LHCN-M2 (cell line): ENCODE data around the gene TJP3. TPM values are rescaled to one million over a fixed set of nuclear protein-coding genes. Genes with fewer than 3 reads are reported as not detected.

ENCODE experiments used
- DNase-seq: peaks from one replicate; pipeline ENCODE4 v3.0.0-alpha.2; 2012; ENCODE audit warnings: low read depth
- total RNA-seq: library from RNA; depleted of rRNA; stranded (reverse); fragments of >200 nt; gene quantifications from 2 replicates; pipeline ENCODE4 v1.2.3, GENCODE V29; 2014

The TJP3 gene
- total RNA-seq, 1 experiment from 2014 or later, result not detected

- DNase-seq, result no peak
Observed at GRCh38 chr19:3768015-3768747, 60.0 kb downstream of the TJP3 start.

- no peak for DNase-seq
Observed at GRCh38 chr19:3768748-3769099, 60.5 kb downstream of the TJP3 start.

DNA sequence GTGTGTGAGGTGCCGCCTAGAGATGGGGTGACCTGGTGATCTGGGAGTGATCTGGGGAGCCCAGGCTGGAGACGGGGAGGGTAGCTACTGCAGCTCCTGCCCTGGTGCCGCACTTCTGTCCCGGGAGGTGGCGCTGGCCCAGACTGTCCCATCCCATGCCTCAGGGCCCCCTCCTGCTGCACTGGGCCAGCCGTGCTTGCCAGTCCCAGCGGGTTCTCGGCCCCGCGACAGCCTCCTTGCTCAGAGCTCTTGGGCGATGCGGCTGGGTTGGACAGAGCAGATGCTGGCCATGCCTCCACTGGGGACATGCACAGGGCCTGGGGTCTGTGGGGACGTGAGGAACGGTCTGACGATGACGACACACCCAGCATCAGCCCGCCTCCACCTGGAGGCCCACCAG, 61.3 kb downstream of the TJP3 start:
- DNase-seq, result no peak

DNA sequence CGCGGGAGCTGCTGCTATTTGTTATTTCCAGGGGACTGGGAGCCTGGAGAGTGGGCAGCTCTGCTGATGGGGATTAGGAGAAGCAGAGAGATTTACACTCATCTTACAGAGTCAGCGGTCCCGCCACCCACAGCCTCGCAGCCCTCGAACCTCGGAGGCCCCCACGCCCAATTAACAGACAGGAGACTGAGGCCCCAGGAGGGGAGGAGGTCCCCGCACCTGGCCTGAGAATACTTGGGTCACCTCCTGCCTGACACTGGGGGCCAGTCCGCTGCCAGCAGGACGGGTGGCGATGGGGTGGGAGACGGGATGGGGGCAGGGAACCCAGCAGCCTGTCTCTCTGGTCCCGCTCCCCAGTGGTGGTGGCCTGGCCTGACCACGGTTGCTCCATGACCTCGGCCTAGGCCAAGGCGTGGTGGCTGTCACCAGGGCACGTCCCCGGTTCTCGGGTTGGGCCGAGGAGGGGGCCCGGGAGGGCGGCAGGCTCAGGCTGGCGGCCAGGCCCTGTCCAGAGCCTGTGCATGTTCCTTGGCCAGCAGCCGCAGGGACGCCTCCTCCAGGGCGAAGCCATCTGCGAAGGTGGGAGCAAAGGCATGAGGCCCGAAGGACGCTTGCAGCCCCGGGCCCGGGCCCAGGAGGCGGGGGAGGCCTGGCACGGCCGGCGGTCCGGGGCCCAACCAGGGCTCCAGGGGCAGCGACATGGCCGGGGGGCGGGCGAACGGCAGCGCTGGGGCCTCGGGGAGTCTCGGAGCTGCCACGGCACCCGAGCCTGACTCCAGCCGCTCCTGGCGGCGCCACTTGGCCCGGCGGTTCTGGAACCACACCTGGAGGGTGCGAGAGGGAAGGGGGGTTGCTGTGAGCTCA, 62.2 kb downstream of the TJP3 start:
- no peak for DNase-seq

DNA sequence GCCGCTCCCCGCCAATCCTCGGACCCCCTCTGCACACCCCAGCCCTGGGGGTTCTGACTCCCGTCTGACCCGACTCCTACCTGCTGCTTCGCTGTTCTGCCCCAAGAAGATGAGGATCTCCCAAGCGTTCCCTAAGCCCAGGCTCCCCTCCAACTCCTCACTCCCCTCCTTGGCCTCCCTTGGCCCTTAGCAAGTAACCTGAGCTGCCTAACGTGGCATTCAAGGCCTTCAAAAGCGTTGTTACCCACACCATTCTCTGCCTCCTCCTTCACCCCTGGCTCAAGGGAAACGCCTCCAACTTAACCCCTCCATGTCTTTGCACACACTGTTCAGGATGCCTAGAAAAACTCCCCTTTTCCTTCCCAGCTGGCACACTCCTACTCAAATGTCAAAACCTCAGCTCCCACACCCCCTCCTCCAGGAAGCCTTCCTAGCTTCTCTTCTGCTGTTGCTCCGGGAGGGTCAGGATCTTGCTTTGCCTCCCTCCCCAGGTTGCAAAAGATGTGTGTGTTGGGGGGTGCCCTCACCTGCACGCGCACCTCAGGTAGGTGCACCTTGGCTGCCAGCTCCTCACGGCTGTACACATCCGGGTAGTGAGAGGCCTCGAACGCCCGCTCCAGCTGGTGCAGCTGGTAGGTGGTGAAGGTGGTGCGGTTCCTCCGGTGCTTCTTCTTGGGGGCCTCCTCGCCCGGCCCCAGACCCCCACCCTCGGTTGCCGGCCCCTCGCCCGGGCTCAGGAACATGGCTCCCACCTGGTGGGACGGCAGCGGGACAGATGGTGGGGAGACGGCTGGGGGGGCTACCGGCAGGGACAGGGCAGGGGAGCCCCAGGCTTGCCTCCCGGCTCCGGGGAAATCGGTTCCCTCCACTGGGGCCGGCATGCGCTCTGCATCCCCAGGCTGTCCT, 63.1 kb downstream of the TJP3 start:
- DNase-seq, result no peak

DNA sequence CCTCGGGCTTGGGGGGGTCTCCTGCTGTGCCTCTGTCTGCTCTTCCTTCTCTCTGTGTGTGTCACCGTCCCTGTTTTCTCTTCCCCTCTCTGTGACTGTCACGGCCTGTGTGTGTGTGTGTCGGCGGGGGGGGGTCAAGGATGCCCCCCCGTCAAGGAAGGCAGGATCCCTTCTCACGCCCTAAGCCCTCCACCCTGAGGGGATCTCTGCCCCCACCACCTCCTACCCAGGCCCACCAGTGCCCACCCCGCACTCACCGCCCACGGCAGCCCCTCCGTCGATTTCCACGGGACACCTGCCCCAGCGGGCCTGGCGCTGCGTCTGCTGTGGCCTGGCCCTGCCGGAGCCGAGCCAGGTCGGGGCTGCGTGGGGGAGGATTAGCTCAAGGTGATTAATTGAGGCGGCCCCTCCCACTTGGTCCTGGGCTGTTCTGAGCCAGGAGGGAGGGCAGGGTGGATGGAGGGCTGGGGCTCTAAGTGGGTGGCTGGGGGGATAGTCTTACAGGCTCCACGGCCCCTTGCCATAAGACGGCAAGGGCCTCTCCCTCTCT, 63.8 kb downstream of the TJP3 start, which contains the start of gene RAX2:
TSS of gene RAX2 (minus strand) at position 323 of the 550 bp plus-strand sequence. CDS start 486 bp downstream, outside the sequence.
- no peak for DNase-seq

GRCh38 chr19:3773814-3774515, 65.8 kb downstream of the TJP3 start:
- DNase-seq, result no peak

DNA sequence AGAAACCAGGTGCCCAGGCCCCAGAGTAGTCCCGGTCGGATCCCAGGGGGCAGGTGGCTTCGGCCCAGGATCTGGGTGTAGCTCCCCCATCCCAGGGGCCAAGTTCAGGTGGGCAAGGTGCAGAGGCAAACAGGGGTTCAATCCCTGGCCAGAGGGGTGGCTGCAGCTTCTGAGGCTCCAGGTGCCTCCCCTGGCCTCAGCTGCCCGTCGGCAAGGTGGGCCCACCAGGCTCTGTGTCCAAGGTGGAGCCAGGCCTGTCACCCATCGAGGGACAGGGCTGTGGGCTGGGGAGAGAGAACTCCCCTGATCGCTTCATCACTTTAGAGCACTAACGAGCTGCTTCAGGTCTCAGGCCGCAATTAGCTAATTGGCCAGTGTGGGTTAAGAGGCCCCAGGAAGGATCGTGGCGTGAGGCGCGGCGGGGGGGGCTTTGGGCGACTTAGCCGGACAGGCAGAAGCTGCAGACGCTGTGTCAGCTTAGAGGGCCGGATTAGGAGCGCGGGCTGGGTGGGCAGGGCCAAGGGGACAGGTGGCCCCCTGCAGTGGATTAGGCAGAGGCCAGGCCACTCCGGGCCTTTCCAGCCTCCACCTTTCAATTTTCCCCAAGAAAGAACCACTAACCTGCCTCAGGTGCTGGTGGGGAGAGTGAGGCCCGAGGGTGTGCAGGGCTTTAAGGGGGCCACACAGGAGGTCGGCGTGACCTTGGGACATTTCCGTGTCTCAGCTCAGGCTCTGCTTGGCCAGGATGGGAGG, 66.6 kb downstream of the TJP3 start:
- no peak for DNase-seq

- DNase-seq, result no peak
Observed at GRCh38 chr19:3775374-3775711, 67.2 kb downstream of the TJP3 start.

- DNase-seq, result no peak
Observed at GRCh38 chr19:3775831-3776230, 67.6 kb downstream of the TJP3 start.

DNA sequence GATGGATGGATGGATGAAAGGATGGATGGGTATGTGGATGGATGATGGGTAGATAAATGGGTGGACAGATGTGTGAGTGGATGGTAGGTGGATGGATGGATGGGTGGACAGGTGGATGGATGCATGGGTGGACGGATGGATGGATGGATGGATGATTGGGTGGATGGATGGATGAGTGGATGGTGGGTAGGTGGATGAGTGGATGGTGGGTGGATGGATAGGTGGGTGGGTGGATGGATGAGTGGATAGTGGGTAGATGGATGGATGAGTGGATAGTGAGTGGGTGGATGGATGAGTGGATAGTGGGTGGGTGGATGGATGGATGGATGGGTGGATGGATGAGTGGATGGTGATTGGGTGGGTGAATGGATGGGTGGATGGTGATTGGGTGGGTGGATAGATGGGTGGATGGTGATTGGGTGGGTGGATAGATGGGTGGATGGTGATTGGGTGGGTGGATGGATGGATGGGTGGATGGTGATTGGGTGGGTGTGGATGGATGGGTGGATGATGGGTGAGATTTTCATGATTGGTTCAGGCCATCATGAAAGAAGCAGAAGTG, 68.4 kb downstream of the TJP3 start:
- no peak for DNase-seq

- no peak for DNase-seq
Observed at GRCh38 chr19:3778104-3778867, 70.1 kb downstream of the TJP3 start.

GRCh38 chr19:3778899-3779723, 70.9 kb downstream of the TJP3 start:
- no peak for DNase-seq

DNA sequence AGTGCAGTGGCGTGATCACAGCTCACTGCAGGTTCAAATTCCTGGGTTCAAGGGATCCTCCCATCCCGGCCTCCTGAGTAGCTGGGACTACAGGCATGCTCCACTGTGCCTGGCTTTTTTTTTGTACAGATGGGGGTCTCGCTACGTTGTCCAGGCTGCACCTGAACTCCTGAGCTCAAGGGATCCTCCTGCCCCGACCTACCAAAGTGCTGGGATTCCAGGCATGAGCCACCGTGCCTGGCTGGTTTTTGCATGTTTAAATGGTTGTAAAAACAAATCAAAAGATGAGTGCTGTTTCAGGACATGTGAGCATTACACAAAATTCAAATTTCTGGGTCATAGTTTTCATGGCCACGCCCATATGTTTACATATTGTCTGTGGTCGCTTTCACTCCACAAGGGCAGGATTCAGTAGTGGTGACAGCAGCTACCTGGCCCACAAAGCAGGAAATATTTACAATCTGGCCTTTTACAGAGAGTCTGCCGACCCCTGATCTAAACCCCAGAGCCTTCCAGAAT, 72.7 kb downstream of the TJP3 start:
- DNase-seq, result no peak

- DNase-seq, result no peak
Observed at GRCh38 chr19:3781603-3782002, 73.4 kb downstream of the TJP3 start.

- DNase-seq, result no peak
Observed at GRCh38 chr19:3782330-3782729, 74.1 kb downstream of the TJP3 start.

GRCh38 chr19:3782903-3783302, 74.7 kb downstream of the TJP3 start:
- DNase-seq, result no peak
